Nephron (organoid): ENCODE results near the gene SOX13.

Source experiments
- H3K27ac Mint-ChIP-seq, 3 experiments: 2 replicates each; pipeline ENCODE4 v1.8.0; 2020; ENCODE audit warnings: mixed read lengths in 3 of 3, mild to moderate bottlenecking in 2 of 3, moderate library complexity in 1 of 3
- H3K27me3 Mint-ChIP-seq: 2 replicates; pipeline ENCODE4 v1.8.0; 2021; ENCODE audit warnings: low read depth, mild to moderate bottlenecking, moderate library complexity, mixed read lengths
- H3K36me3 Mint-ChIP-seq: 2 replicates; pipeline ENCODE4 v1.8.0; 2020; ENCODE audit warnings: low read depth, mixed read lengths
- H3K4me1 Mint-ChIP-seq: 2 replicates; pipeline ENCODE4 v1.8.0; 2020; ENCODE audit warnings: mixed read lengths
- H3K4me3 Mint-ChIP-seq, 3 experiments: 2 replicates each; pipeline ENCODE4 v1.8.0; 2020; ENCODE audit warnings: mild to moderate bottlenecking in 3 of 3, mixed read lengths in 3 of 3, moderate library complexity in 2 of 3
- H3K9me3 Mint-ChIP-seq: 2 replicates; pipeline ENCODE4 v1.8.0; 2020; ENCODE audit warnings: mixed read lengths
- TF ChIP-seq, protein P1 (sequence below), 3 experiments: fragments of 200-600 bp; sonication (generic); IDR thresholded peaks; one replicate each; pipeline ENCODE4 v1.5.0; 2021; ENCODE audit warnings: antibody characterized with exemption in 3 of 3; ENCODE audit not compliant: unreplicated experiment in 3 of 3

Gene SOX13

DNA sequence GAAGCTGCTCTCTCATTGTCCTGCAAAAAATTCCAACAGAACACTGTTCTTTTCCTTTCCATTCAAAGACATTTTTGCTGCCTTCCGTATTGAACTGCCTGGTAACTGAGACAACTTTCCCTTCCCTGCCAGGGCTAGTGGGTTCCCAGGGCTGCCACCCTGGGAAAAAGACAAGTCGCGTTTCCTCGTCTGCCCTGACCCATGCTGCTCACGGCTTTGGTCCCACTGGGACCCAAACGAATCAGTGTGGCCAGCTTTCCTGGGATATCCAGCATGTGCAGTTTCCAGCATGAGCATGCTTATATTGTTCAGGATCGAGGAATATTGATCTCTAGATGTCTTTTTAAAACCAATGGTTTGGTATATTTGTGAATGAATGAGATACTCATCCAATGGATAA lies 18.2 kb downstream of the SOX13 start:
- H3K27me3 Mint-ChIP-seq = no peaks in the 10 kb centered on the region
- H3K4me3 Mint-ChIP-seq = no peak overlapping the region
- TF ChIP-seq, protein P1, sequence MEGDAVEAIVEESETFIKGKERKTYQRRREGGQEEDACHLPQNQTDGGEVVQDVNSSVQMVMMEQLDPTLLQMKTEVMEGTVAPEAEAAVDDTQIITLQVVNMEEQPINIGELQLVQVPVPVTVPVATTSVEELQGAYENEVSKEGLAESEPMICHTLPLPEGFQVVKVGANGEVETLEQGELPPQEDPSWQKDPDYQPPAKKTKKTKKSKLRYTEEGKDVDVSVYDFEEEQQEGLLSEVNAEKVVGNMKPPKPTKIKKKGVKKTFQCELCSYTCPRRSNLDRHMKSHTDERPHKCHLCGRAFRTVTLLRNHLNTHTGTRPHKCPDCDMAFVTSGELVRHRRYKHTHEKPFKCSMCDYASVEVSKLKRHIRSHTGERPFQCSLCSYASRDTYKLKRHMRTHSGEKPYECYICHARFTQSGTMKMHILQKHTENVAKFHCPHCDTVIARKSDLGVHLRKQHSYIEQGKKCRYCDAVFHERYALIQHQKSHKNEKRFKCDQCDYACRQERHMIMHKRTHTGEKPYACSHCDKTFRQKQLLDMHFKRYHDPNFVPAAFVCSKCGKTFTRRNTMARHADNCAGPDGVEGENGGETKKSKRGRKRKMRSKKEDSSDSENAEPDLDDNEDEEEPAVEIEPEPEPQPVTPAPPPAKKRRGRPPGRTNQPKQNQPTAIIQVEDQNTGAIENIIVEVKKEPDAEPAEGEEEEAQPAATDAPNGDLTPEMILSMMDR (IDR thresholded peaks at IDR 0.05; ENCODE audit: unreplicated experiment in 3 of 3) = no peak
- H3K36me3 Mint-ChIP-seq = no peaks in the 10 kb centered on the region
- peak overlapping the region; percentile 61 to 92 (median 65) for H3K27ac Mint-ChIP-seq
- no peaks in the 10 kb centered on the region for H3K9me3 Mint-ChIP-seq
- H3K4me1 Mint-ChIP-seq = peaks cover 76% of the 10 kb centered on the region

DNA sequence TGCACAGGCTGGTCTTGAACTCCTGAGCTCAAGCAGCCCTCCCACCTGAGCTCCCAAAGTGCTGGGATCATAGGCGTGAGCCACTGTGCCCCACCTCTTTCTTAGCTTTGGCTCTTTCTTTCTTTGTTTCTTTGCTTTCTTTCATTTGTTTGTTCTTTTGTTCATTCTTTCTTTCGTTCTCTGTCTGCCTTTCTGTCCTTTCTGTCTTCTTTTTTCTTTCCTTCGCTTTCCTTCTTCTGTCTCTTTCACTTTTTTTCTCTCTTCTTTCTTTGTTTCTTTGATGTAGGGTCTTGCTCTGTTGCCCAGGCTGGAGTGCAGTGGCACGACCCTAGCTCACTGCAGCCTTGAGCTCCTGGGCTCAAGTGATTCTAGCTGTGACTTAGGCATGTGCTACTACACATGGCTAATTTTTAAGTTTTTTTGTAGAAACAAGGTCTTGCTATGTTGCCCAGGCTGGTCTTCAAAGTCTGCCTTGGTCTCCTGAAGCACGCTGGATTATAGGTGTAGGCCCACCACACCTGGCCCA lies 18.9 kb downstream of the SOX13 start:
- H3K27ac Mint-ChIP-seq = peak overlapping the region; percentile 61 to 92 (median 65)
- H3K4me3 Mint-ChIP-seq = no peak overlapping the region
- H3K4me1 Mint-ChIP-seq = peaks cover 79% of the 10 kb centered on the region

DNA sequence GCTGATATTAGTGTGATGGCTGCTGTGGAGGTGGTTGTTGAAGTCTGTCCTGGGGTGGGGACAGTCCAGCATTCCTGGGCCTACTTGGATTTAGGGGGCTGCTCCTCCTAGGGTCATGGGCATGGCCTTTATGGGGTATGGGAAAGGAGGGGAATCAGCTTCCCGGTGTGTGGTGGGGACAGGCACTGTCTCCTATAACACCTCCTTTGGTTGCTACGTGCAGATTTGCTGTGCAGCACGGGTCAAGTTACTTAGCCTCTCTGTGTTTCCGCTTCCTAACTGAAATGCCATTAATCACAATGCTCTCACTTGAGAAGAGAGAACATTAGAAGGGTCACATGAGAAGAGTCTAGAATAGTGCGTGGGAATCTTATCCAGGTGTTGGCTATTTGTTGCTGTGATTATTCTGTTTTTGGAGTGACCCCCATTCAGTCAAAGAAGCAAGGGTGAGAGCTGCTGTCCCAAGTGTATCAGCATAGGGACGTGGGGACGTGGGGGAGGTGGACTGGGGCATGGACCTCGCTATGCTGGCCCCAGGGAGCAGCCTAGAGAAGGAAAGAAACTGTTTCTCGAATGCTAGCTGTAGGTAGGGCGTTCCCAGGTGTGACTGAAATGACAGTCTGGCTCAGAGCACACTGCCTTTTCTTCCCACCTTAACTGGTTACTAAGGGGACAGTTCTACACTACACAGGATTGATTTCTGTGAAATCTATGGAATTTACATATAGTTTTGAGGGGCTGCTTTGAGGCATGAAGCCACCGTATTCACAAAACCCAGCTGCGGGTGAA lies 19.9 kb downstream of the SOX13 start:
- Mint-ChIP-seq H3K4me1 (peaks cover 74% of the 10 kb centered on the region), H3K9me3 (no peaks in the 10 kb centered on the region), H3K27me3 (no peaks in the 10 kb centered on the region), H3K4me3 (no peak overlapping the region), H3K27ac (peak overlapping the region; percentile 61 to 92 (median 70)), H3K36me3 (no peaks in the 10 kb centered on the region)
- TF ChIP-seq, protein P1 (IDR thresholded peaks at IDR 0.05; ENCODE audit: unreplicated experiment in 3 of 3) = no peak

More for the DNA sequence above, 18.9 kb downstream of the SOX13 start:
- TF ChIP-seq, protein P1 (IDR thresholded peaks at IDR 0.05; ENCODE audit: unreplicated experiment in 3 of 3) = no peak
- H3K36me3 Mint-ChIP-seq = no peaks in the 10 kb centered on the region
- no peaks in the 10 kb centered on the region for H3K9me3 Mint-ChIP-seq
- H3K27me3 Mint-ChIP-seq = no peaks in the 10 kb centered on the region

DNA sequence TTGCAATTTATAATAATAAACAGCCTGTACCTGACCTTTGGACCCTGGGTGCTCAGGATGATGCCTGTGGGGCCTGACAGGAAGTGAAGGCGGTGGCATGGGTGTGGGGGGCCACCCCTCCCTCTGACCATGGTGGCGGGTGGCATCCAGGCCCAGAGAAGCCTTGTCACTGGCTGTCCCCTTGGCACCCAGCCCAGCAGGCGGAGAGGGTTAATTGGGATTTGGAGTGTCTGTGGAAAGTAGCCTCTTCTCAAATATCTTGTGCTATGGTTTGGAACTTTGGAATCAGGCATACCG lies 20.5 kb downstream of the SOX13 start:
- Mint-ChIP-seq H3K27ac (peak overlapping the region; percentile 61 to 92 (median 70)), H3K9me3 (no peaks in the 10 kb centered on the region), H3K4me3 (no peak overlapping the region), H3K36me3 (no peaks in the 10 kb centered on the region), H3K27me3 (no peaks in the 10 kb centered on the region), H3K4me1 (peaks cover 68% of the 10 kb centered on the region)
- TF ChIP-seq, protein P1 (IDR thresholded peaks at IDR 0.05; ENCODE audit: unreplicated experiment in 3 of 3) = no peak

DNA sequence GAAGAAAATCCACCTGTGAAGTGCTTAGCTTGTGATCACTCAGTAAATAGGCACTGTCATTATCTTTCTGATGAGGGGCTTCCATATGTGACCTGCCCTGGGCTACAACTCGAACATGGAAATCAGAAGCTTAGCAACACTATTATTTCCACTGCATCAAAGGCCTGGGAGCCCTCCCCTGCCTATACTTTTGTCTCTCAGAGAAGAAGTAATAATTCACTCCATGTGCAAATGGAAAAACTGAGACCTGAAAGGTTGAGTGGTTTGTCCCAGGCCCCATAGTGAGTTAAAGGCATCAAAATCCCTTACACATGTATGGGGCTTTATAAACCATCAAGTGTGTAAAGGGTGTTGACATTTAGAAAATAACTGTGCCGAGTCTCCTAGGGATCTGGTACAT lies 20.9 kb downstream of the SOX13 start:
- H3K27me3 Mint-ChIP-seq = no peaks in the 10 kb centered on the region
- H3K9me3 Mint-ChIP-seq = no peaks in the 10 kb centered on the region
- peaks cover 64% of the 10 kb centered on the region for H3K4me1 Mint-ChIP-seq
- H3K36me3 Mint-ChIP-seq = no peaks in the 10 kb centered on the region
- H3K4me3 Mint-ChIP-seq = no peak overlapping the region
- TF ChIP-seq, protein P1 (IDR thresholded peaks at IDR 0.05; ENCODE audit: unreplicated experiment in 3 of 3) = no peak
- H3K27ac Mint-ChIP-seq = peak overlapping the region; percentile 61 to 92 (median 70)

DNA sequence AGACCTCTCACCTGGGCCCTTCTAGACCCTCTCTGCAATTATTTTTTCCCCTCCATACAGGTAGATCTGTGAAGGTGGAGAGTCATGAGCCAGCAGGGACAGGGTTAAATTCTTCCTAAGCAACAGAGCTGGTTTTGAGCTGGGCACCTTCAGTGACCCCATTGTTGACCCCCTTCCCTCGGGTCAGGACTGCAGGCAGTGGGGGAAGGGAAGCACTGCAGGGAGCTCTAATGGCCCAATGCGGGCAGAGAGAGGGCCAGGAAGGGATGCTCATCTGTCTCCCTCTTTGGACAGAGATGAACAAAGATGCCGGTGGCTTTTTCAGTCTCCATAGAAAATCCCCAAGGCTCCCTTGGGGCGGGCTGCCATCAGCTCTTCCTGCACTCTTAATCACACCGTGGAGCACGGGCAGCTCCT lies 21.4 kb downstream of the SOX13 start:
- Mint-ChIP-seq H3K27ac (peak overlapping the region; percentile 61 to 92 (median 70)), H3K9me3 (no peaks in the 10 kb centered on the region), H3K4me1 (peaks cover 59% of the 10 kb centered on the region), H3K27me3 (no peaks in the 10 kb centered on the region), H3K36me3 (no peaks in the 10 kb centered on the region), H3K4me3 (peak overlapping the region in 1 of 3 experiments; percentile 10)
- TF ChIP-seq, protein P1 (IDR thresholded peaks at IDR 0.05; ENCODE audit: unreplicated experiment in 3 of 3) = no peak
